ENCODE results near the gene PHF20.
A peak's percentile ranks its signal among the peaks of the same experiment; 100 is the strongest.
"Not testable (repeated sequence)": the region's sequence is repeated elsewhere in the genome, so short reads cannot be mapped to it uniquely, and the experiment has no call there.

PHF20 gene

GRCh38 chr20:35771689-35772562, at the start of gene PHF20:
Gene PHF20, plus strand, starts transcription at chr20:35772015. Its CDS starts 29,508 bp downstream, at chr20:35801523.
- peak; percentile 100 for DNase-seq

- not testable (repeated sequence) for DNase-seq
Observed at GRCh38 chr20:35723275-35723639, 48.6 kb upstream of the PHF20 start.

- not testable (repeated sequence) for DNase-seq
Observed at GRCh38 chr20:35723652-35724320, 48.0 kb upstream of the PHF20 start.

GRCh38 chr20:35724321-35725230, 47.2 kb upstream of the PHF20 start:
- no peak for DNase-seq

- no peak for DNase-seq
Observed at GRCh38 chr20:35726842-35727711, 44.7 kb upstream of the PHF20 start.

- no peak for DNase-seq
Observed at GRCh38 chr20:35729283-35729807, 42.5 kb upstream of the PHF20 start.

- no peak for DNase-seq
Observed at GRCh38 chr20:35729836-35730582, 41.8 kb upstream of the PHF20 start.

GRCh38 chr20:35730583-35731468, 41.0 kb upstream of the PHF20 start:
- DNase-seq = no peak

GRCh38 chr20:35731469-35731788, 40.4 kb upstream of the PHF20 start:
- no peak for DNase-seq

GRCh38 chr20:35731862-35732643, 39.8 kb upstream of the PHF20 start:
- no peak for DNase-seq

GRCh38 chr20:35732644-35732982, 39.2 kb upstream of the PHF20 start:
- DNase-seq = no peak

- no peak for DNase-seq
Observed at GRCh38 chr20:35734374-35734773, 37.4 kb upstream of the PHF20 start.

GRCh38 chr20:35734777-35735649, 36.8 kb upstream of the PHF20 start:
- DNase-seq = no peak

GRCh38 chr20:35735826-35736470, 35.9 kb upstream of the PHF20 start:
- DNase-seq = no peak

- DNase-seq = no peak
Observed at GRCh38 chr20:35737865-35738333, 33.9 kb upstream of the PHF20 start.

GRCh38 chr20:35738410-35739179, 33.2 kb upstream of the PHF20 start:
- DNase-seq = no peak
